ENCODE measurements around the gene NUP54.

DNA sequence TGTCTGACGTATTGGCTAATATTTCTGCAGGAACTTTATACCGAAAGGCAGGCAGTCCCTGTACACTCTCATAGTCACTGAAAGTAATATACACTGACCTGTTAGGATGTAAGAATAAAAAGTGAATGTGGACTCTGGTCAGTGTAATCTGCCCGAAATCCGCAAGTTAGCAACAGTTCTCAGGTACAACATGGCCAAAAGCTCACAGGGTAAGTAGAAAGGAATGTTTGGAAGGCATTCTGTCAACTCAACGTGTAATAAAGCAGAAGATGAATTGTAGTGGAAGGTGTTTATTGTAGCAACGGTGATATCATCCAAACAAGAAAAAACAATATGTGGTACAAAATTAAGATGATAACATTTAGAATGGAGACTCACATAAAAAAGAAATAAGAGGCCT lies 26.0 kb upstream of the NUP54 start:
- TF ChIP-seq, protein P1, sequence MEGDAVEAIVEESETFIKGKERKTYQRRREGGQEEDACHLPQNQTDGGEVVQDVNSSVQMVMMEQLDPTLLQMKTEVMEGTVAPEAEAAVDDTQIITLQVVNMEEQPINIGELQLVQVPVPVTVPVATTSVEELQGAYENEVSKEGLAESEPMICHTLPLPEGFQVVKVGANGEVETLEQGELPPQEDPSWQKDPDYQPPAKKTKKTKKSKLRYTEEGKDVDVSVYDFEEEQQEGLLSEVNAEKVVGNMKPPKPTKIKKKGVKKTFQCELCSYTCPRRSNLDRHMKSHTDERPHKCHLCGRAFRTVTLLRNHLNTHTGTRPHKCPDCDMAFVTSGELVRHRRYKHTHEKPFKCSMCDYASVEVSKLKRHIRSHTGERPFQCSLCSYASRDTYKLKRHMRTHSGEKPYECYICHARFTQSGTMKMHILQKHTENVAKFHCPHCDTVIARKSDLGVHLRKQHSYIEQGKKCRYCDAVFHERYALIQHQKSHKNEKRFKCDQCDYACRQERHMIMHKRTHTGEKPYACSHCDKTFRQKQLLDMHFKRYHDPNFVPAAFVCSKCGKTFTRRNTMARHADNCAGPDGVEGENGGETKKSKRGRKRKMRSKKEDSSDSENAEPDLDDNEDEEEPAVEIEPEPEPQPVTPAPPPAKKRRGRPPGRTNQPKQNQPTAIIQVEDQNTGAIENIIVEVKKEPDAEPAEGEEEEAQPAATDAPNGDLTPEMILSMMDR (IDR thresholded peaks at IDR 0.05; ENCODE audit: borderline replicate concordance, extremely low read depth, low read length, poor library complexity, severe bottlenecking), result no peak
- no peak for TF ChIP-seq EZH2 (IDR thresholded peaks at IDR 0.05; ENCODE audit: borderline replicate concordance, low read depth, low read length, severe bottlenecking)

All from DND-41 (cell line).